H1 (cell line): Measurements from ENCODE around the gene HS6ST2.

Experiments
- CHD2 ChIP-seq: IDR thresholded peaks from 2 replicates; pipeline ENCODE4 v1.6.1; 2012; ENCODE audit warnings: low read length, improper control_type of control experiment
- POLR2A ChIP-seq, 2 experiments: IDR thresholded peaks; 1 replicate in 1 of 2; 2 replicates in 1 of 2; pipeline ENCODE4 v1.6.1; 2011; ENCODE audit warnings: low read depth in 2 of 2, low read length in 2 of 2, mild to moderate bottlenecking in 2 of 2; ENCODE audit errors: control extremely low read depth in 1 of 2
- SIN3A ChIP-seq, 2 experiments: IDR thresholded peaks in 1 of 2; conservative IDR thresholded peaks in 1 of 2; 2 replicates each; pipeline ENCODE4 v1.6.1; 2011 to 2012; ENCODE audit warnings: low read length in 2 of 2, improper control_type of control experiment in 1 of 2, low read depth in 1 of 2, mild to moderate bottlenecking in 1 of 2
- SIX5 ChIP-seq: IDR thresholded peaks from 2 replicates; pipeline ENCODE4 v1.6.1; 2011; ENCODE audit warnings: mild to moderate bottlenecking, low read depth, low read length
- SP2 ChIP-seq: IDR thresholded peaks from 2 replicates; pipeline ENCODE4 v1.6.1; 2012; ENCODE audit warnings: mild to moderate bottlenecking, low read length, inconsistent platforms
- TBP ChIP-seq: IDR thresholded peaks from 2 replicates; pipeline ENCODE4 v1.6.1; 2011; ENCODE audit warnings: low read depth, low read length, improper control_type of control experiment
- TF ChIP-seq, protein P1 (sequence below), 3 experiments: IDR thresholded peaks; 1 replicate in 2 of 3; 2 replicates in 1 of 3; pipeline versions ENCODE4 v1.5.1 to v1.6.1; 2011; ENCODE audit warnings: low read length in 3 of 3, mild to moderate bottlenecking in 3 of 3, inconsistent platforms in 2 of 3, low read depth in 1 of 3, moderate library complexity in 1 of 3; ENCODE audit not compliant: insufficient read depth in 1 of 3; ENCODE audit errors: control extremely low read depth in 1 of 3

DNA sequence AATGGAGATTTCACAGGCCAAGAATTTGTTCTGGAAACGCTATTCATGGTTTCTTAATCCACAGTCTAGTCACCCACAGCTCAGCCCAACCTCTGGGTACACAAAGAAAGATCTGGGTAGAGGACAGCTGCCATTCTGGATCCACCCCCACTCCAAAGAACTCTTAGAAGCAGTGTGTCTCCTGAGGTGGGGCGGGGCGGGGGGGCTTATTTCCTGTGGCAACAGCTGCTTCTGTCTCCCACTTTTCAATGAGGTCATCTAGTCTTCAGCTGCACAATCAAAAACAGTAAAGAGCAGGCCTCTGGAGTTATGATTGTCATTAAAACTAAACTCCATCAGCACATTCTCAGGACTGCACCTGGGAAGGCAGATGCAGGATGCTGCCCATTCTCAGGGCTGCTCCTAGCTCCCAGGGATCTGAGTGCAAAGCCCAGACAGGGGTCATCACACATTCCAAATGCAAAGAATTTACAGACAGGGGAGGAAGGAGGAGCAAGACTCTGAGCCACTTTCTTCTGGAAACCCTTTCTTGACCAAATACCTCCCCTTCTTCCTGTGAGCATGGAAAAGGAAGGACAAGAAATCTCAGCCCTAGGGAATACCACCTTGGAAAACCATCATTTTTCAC lies 207.3 kb downstream of the HS6ST2 start:
- TF ChIP-seq, protein P1, sequence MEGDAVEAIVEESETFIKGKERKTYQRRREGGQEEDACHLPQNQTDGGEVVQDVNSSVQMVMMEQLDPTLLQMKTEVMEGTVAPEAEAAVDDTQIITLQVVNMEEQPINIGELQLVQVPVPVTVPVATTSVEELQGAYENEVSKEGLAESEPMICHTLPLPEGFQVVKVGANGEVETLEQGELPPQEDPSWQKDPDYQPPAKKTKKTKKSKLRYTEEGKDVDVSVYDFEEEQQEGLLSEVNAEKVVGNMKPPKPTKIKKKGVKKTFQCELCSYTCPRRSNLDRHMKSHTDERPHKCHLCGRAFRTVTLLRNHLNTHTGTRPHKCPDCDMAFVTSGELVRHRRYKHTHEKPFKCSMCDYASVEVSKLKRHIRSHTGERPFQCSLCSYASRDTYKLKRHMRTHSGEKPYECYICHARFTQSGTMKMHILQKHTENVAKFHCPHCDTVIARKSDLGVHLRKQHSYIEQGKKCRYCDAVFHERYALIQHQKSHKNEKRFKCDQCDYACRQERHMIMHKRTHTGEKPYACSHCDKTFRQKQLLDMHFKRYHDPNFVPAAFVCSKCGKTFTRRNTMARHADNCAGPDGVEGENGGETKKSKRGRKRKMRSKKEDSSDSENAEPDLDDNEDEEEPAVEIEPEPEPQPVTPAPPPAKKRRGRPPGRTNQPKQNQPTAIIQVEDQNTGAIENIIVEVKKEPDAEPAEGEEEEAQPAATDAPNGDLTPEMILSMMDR (IDR thresholded peaks at IDR 0.05; ENCODE audit: control extremely low read depth in 1 of 3, insufficient read depth in 1 of 3, low read depth in 1 of 3, low read length in 3 of 3) = no peak
- no peak for TF ChIP-seq POLR2A (IDR thresholded peaks at IDR 0.05; ENCODE audit: control extremely low read depth in 1 of 2, low read depth in 2 of 2, low read length in 2 of 2)
- TF ChIP-seq SIX5 = no peak
- TF ChIP-seq TBP = no peak
- no peak for TF ChIP-seq CHD2
- no peak for TF ChIP-seq SIN3A (conservative IDR thresholded peaks at IDR 0.05 in 1 of 2, IDR thresholded peaks at IDR 0.05 in 1 of 2; ENCODE audit: low read depth in 1 of 2, low read length in 2 of 2)
- TF ChIP-seq SP2 = no peak
